ENCODE data around the gene SH3BP2. TPM values are rescaled to one million over a fixed set of nuclear protein-coding genes. Genes with fewer than 3 reads are reported as not detected.

The SH3BP2 gene
- total RNA-seq, 2 experiments from 2014 or later, result 10.9 to 31.6 TPM

- Histone ChIP-seq H3K27ac (ENCODE audit: low read depth, low read length, poor library complexity, severe bottlenecking) (no peak overlapping the region), H3K9me2 (ENCODE audit: insufficient read depth, low read length) (no peaks in the 10 kb centered on the region), H3K9me3 (ENCODE audit: low read length) (no peaks in the 10 kb centered on the region), H3K4me1 (ENCODE audit: insufficient read depth, low read length, poor library complexity, severe bottlenecking) (peaks cover 26% of the 10 kb centered on the region), H2AFZ (ENCODE audit: low read length) (no peak overlapping the region), H3K79me2 (ENCODE audit: insufficient read depth, low read depth, low read length) (no peaks in the 10 kb centered on the region), H3K4me3 (ENCODE audit: low read depth, low read length, poor library complexity, severe bottlenecking) (no peak overlapping the region), H4K20me1 (ENCODE audit: insufficient read depth, low read length) (no peaks in the 10 kb centered on the region), H3K4me2 (ENCODE audit: low read length) (no peak overlapping the region), H3K36me3 (ENCODE audit: insufficient read depth, low read length) (no peaks in the 10 kb centered on the region)
- CTCF ChIA-PET (ENCODE audit: unreplicated experiment), result interaction anchor here (0.6 kb wide), 1 partner anchor 13 kb away, joined by 5 read pairs; no protein-coding TSS in a partner anchor
- POLR2A ChIA-PET, result no interaction called here
- no TSS peak for BruUV-seq (replicated peaks)
- TF ChIP-seq EZH2phosphoT487 (IDR thresholded peaks at IDR 0.05; ENCODE audit: borderline replicate concordance, low read depth, low read length), result no peak
- TF ChIP-seq CTCF (conservative IDR thresholded peaks at IDR 0.05; ENCODE audit: low read length), result no peak
- intact Hi-C loops (cut with micrococcal nuclease; ENCODE audit: unreplicated experiment), result no loop called here
- no peak for DNase-seq (ENCODE audit: low spot score)
Measured at GRCh38 chr4:2799971-2800690, 7.2 kb downstream of the SH3BP2 start.

- Histone ChIP-seq H3K4me2 (ENCODE audit: low read length) (no peak overlapping the region), H3K4me3 (ENCODE audit: low read depth, low read length, poor library complexity, severe bottlenecking) (no peak overlapping the region), H3K79me2 (ENCODE audit: insufficient read depth, low read depth, low read length) (no peaks in the 10 kb centered on the region), H3K36me3 (ENCODE audit: insufficient read depth, low read length) (no peaks in the 10 kb centered on the region), H3K9me2 (ENCODE audit: insufficient read depth, low read length) (no peaks in the 10 kb centered on the region), H2AFZ (ENCODE audit: low read length) (no peak overlapping the region; the same call in 1 of the 2 replicates), H3K4me1 (ENCODE audit: insufficient read depth, low read length, poor library complexity, severe bottlenecking) (peaks cover 27% of the 10 kb centered on the region), H4K20me1 (ENCODE audit: insufficient read depth, low read length) (no peaks in the 10 kb centered on the region), H3K27ac (ENCODE audit: low read depth, low read length, poor library complexity, severe bottlenecking) (no peak overlapping the region), H3K9me3 (ENCODE audit: low read length) (no peaks in the 10 kb centered on the region)
- DNase-seq (ENCODE audit: low spot score), result no peak
- ChIA-PET POLR2A (interaction anchor here (0.6 kb wide), 1 partner anchor 135 kb away, joined by 3 read pairs; no protein-coding TSS in a partner anchor), CTCF (ENCODE audit: unreplicated experiment) (no interaction called here)
- intact Hi-C loops (cut with micrococcal nuclease; ENCODE audit: unreplicated experiment), result no loop called here
- no peak for TF ChIP-seq CTCF (conservative IDR thresholded peaks at IDR 0.05; ENCODE audit: low read length)
- TF ChIP-seq EZH2phosphoT487 (IDR thresholded peaks at IDR 0.05; ENCODE audit: borderline replicate concordance, low read depth, low read length), result no peak
- BruUV-seq (replicated peaks), result no TSS peak
Measured at GRCh38 chr4:2800691-2801596, 8.1 kb downstream of the SH3BP2 start.

Data from OCI-LY7 (cell line).